Esophagus squamous epithelium (tissue), 5 donors: Measurements from ENCODE around the gene PRR36. TPM values are rescaled to one million over a fixed set of nuclear protein-coding genes. Genes with fewer than 3 reads are reported as not detected.
"Not testable (repeated sequence)": the region's sequence is repeated elsewhere in the genome, so short reads cannot be mapped to it uniquely, and the experiment has no call there.

Experiments used
- DNase-seq: peaks from one replicate; lab custom pipeline; 2025; lab: John Stamatoyannopoulos, UW
- H3K27ac ChIP-seq, 4 donors: fragments of 200-600 bp; sonication (generic); one replicate each; pipeline ENCODE4 v1.5.1; 2016 to 2019; ENCODE audit warnings: mild to moderate bottlenecking in 1 of 4
- H3K27me3 ChIP-seq, 4 donors: fragments of 200-600 bp; sonication (generic); 1 replicate in 3 of 4; 2 replicates in 1 of 4; pipeline versions ENCODE4 v1.5.1 to v1.6.0; 2017 to 2021; ENCODE audit warnings: antibody characterized with exemption in 1 of 4
- H3K36me3 ChIP-seq, 3 donors: fragments of 200-600 bp; sonication (generic); one replicate each; pipeline ENCODE4 v1.5.1; 2016 to 2019
- H3K4me1 ChIP-seq, 3 donors: fragments of 200-600 bp; sonication (generic); one replicate each; pipeline ENCODE4 v1.5.1; 2017 to 2019
- H3K4me3 ChIP-seq, 4 donors: fragments of 200-600 bp; sonication (generic); 1 replicate in 3 of 4; 2 replicates in 1 of 4; pipeline ENCODE4 v1.5.1; 2016 to 2019; ENCODE audit warnings: mild to moderate bottlenecking in 2 of 4, moderate library complexity in 1 of 4
- H3K9me3 ChIP-seq, 3 donors: fragments of 200-600 bp; sonication (generic); one replicate each; pipeline ENCODE4 v1.5.1; 2016 to 2019
- CTCF ChIP-seq, 6 experiments: fragments of 450-650 bp in 4 of 6; fragments of 200-600 bp in 2 of 6; sonication (generic) in 2 of 6; IDR thresholded peaks; one replicate each; pipeline ENCODE4 v1.5.1; 2016 to 2019; ENCODE audit warnings: antibody characterized with exemption in 6 of 6, mild to moderate bottlenecking in 4 of 6, moderate library complexity in 4 of 6
- POLR2A ChIP-seq, 4 donors: fragments of 450-650 bp; IDR thresholded peaks; one replicate each; pipeline ENCODE4 v1.6.1; 2017; ENCODE audit warnings: antibody characterized with exemption in 4 of 4, mild to moderate bottlenecking in 4 of 4, moderate library complexity in 3 of 4
- WGBS, 2 donors: methylation state at CpG; one replicate each; pipeline ENCODE4 v1.1.5; 2018; 5-methylcytosine and 5-hydroxymethylcytosine counted together
- intact Hi-C: fragments of 100-400 bp; cut with DNase I; formaldehyde crosslinking; loops from one replicate; pipeline ENCODE4 v1.15.0; 2022
- total RNA-seq, 4 donors: library from RNA; depleted of rRNA; stranded (reverse); fragments of >200 nt; gene quantifications; one replicate each; pipeline ENCODE4 v1.1.0, GENCODE V29; 2016
- donor health status: DM: yes; HTN: yes; CAD: no.

The PRR36 gene
- total RNA-seq, 4 donors from 2014 or later, result 0.35 to 0.57 TPM; not detected in 2

- 41 to 63% methylated on average over 10 to 11 of the region's 11 CpGs for WGBS, 2 donors
- H3K27me3 ChIP-seq, result peaks cover 0 to 44% (median 0%) of the 10 kb centered on the region in 4 donors
- H3K4me1 ChIP-seq, result peaks cover 18 to 61% (median 20%) of the 10 kb centered on the region in 3 donors
- H3K27ac ChIP-seq, result peak overlapping the region in 3 of 4 donors; percentile 45 to 78 (median 61)
- no peak overlapping the region for H3K4me3 ChIP-seq
- H3K9me3 ChIP-seq, result no peaks in the 10 kb centered on the region
- TF ChIP-seq POLR2A (IDR thresholded peaks at IDR 0.05) (no peak), CTCF (IDR thresholded peaks at IDR 0.05) (no peak)
- peaks cover 0 to 17% (median 0%) of the 10 kb centered on the region in 3 donors for H3K36me3 ChIP-seq
- DNase-seq, result no peak
- intact Hi-C loops, result no loop called here
These were observed 23.1 kb upstream of the PRR36 start for GRCh38 chr19:7897292-7897691.

- Histone ChIP-seq H3K4me1 (peaks cover 10 to 43% (median 12%) of the 10 kb centered on the region in 3 donors), H3K36me3 (peaks cover 0 to 17% (median 0%) of the 10 kb centered on the region in 3 donors), H3K4me3 (no peak overlapping the region), H3K27me3 (peaks cover 0 to 43% (median 0%) of the 10 kb centered on the region in 4 donors), H3K9me3 (no peaks in the 10 kb centered on the region), H3K27ac (peak overlapping the region in 1 of 4 donors; percentile 21)
- 80 to 91% methylated on average over 4 to 11 of the region's 13 CpGs for WGBS, 2 donors
- TF ChIP-seq POLR2A (IDR thresholded peaks at IDR 0.05) (no peak), CTCF (IDR thresholded peaks at IDR 0.05) (no peak)
- intact Hi-C loops, result no loop called here
- no peak for DNase-seq
These were observed 21.4 kb upstream of the PRR36 start for GRCh38 chr19:7895565-7895964.

- peak in 1 of 6 experiments; percentile 15 for TF ChIP-seq CTCF (IDR thresholded peaks at IDR 0.05)
- no peak for TF ChIP-seq POLR2A (IDR thresholded peaks at IDR 0.05)
- no peak overlapping the region for H3K4me3 ChIP-seq
- H3K27ac ChIP-seq, result peak overlapping the region in 1 of 4 donors; percentile 21
- H3K27me3 ChIP-seq, result peaks cover 0 to 39% (median 0%) of the 10 kb centered on the region in 4 donors
- 31 to 42% methylated on average over 5 to 7 of the region's 18 CpGs for WGBS, 2 donors
- peaks cover 0 to 15% (median 0%) of the 10 kb centered on the region in 3 donors for H3K36me3 ChIP-seq
- no peak for DNase-seq
- H3K4me1 ChIP-seq, result peaks cover 4 to 35% (median 12%) of the 10 kb centered on the region in 3 donors
- no peaks in the 10 kb centered on the region for H3K9me3 ChIP-seq
- intact Hi-C loops, result no loop called here
These were observed 20.6 kb upstream of the PRR36 start for GRCh38 chr19:7894612-7895309.

GRCh38 chr19:7893362-7894101 lies 19.3 kb upstream of the PRR36 start:
- H3K36me3 ChIP-seq, intact Hi-C loops, H3K4me3 ChIP-seq, DNase-seq, H3K27ac ChIP-seq, H3K9me3 ChIP-seq: not testable (repeated sequence)
- H3K4me1 ChIP-seq, result peaks cover 10 to 41% (median 12%) of the 10 kb centered on the region in 3 donors
- peaks cover 0 to 47% (median 0%) of the 10 kb centered on the region in 4 donors for H3K27me3 ChIP-seq
- WGBS, 2 donors, result 75 to 82% methylated on average over 15 of the region's 18 CpGs

GRCh38 chr19:7888826-7889217 lies 14.6 kb upstream of the PRR36 start:
- Histone ChIP-seq H3K27me3 (peaks cover 0 to 48% (median 0%) of the 10 kb centered on the region in 4 donors), H3K36me3 (no peaks in the 10 kb centered on the region), H3K4me3 (peak overlapping the region; percentile 50 to 73 (median 67)), H3K27ac (peak overlapping the region; percentile 50 to 80 (median 79)), H3K9me3 (no peaks in the 10 kb centered on the region), H3K4me1 (peaks cover 7 to 19% (median 11%) of the 10 kb centered on the region in 3 donors)
- whole genome bisulfite sequencing, 2 donors, result 40 to 68% methylated on average over 4 to 5 of the region's 8 CpGs
- intact Hi-C loops, result no loop called here
- TF ChIP-seq POLR2A (IDR thresholded peaks at IDR 0.05) (no peak), CTCF (IDR thresholded peaks at IDR 0.05) (no peak)
- no peak for DNase-seq
